ENCODE measurements around the gene NCKAP5.

The NCKAP5 gene

GRCh38 chr2:132941296-132942020 lies 626.8 kb downstream of the NCKAP5 start:
- DNase-seq (ENCODE audit: low spot score): no peak

DNA sequence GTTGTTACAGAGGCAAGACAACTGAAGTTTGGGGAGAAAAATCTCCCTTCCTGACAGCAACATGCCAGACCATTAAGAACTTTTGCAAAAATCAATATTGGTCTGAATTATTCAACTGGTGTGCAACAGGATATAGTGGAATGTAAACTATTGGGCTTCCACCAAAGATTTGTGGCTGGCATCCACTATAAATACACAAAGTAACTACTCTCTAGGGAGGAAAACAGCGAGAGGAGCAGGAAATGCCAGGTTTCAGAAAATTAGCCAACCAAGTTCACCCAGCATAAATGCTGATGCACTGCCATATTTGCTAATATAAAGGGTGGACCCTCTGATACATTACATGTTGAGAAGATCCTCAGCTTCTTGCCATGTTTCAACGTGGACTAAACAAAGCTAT lies 630.6 kb downstream of the NCKAP5 start:
- no peak for DNase-seq (ENCODE audit: low spot score)

DNA sequence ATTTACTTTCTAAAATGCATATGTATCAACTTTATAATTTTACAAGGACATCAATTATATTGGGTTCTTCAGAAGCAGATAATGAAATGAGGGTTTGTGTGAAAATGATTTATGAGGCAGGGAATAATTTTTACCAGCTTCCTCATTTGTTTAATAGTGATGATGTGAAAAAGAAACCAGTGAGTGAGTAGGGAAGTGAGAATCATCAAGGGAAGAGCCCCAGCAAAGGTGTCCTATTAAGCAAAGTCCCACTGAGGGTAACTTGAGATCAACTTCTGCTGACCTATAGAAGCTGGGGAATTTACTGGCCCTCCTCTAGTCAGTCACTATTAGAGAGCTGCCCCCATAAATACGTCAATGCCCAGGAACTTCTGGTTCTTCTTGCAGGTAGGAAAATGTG lies 631.5 kb downstream of the NCKAP5 start:
- DNase-seq (ENCODE audit: low spot score): no peak

- DNase-seq (ENCODE audit: low spot score): no peak
Measured at GRCh38 chr2:132936261-132936660, 632.0 kb downstream of the NCKAP5 start.

GRCh38 chr2:132929786-132930185 lies 638.5 kb downstream of the NCKAP5 start:
- no peak for DNase-seq (ENCODE audit: low spot score)

DNA sequence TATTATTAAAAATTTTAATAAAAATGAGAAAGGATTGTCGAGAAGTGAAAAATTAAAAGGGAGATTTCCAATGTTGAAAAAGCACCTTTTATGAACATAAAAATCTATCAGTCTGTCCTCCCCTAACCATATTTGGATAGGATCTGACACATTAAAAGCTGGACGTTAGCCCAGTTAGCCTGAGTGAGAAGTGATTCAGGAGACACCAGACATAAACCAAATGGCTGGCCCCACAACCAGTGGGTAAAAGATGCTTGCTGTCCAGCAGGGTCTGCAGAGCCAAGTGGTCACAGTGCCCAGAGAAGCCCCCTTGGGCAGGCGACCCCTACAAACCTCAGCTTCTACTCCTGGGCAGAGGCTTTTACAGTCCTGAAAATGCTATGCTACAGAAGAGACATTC lies 644.5 kb downstream of the NCKAP5 start:
- no peak for DNase-seq (ENCODE audit: low spot score)

- no peak for DNase-seq (ENCODE audit: low spot score)
Measured at GRCh38 chr2:132915812-132916549, 652.3 kb downstream of the NCKAP5 start.

GRCh38 chr2:132911726-132912724 lies 656.2 kb downstream of the NCKAP5 start:
- no peak for DNase-seq (ENCODE audit: low spot score)

- no peak for DNase-seq (ENCODE audit: low spot score)
Measured at GRCh38 chr2:132910432-132910831, 657.8 kb downstream of the NCKAP5 start.

- no peak for DNase-seq (ENCODE audit: low spot score)
Measured at GRCh38 chr2:132909427-132909826, 658.8 kb downstream of the NCKAP5 start.

GRCh38 chr2:132904142-132904842 lies 664.0 kb downstream of the NCKAP5 start:
- DNase-seq (ENCODE audit: low spot score): no peak

DNA sequence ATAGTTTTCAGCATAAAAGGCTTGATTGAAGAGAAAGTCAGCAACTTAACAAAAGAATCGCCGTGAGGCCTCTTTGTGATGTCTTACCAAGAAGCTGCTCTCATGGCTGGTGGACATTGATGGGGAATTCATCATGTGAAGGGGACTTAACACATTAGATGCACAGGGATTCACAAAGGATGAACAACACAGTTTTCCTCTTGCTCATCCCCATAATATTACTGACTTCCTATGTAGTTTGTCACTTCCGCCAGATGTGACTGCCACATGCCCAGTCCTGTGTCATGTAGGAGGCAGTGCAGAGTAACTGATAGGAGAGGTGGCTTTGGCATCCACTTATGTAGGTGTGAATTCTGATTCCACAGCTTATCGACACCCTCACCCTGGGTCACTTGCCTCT lies 665.6 kb downstream of the NCKAP5 start:
- no peak for DNase-seq (ENCODE audit: low spot score)

GRCh38 chr2:132901661-132902060 lies 666.6 kb downstream of the NCKAP5 start:
- no peak for DNase-seq (ENCODE audit: low spot score)

- DNase-seq (ENCODE audit: low spot score): no peak
Measured at GRCh38 chr2:132897111-132897510, 671.2 kb downstream of the NCKAP5 start.

DNA sequence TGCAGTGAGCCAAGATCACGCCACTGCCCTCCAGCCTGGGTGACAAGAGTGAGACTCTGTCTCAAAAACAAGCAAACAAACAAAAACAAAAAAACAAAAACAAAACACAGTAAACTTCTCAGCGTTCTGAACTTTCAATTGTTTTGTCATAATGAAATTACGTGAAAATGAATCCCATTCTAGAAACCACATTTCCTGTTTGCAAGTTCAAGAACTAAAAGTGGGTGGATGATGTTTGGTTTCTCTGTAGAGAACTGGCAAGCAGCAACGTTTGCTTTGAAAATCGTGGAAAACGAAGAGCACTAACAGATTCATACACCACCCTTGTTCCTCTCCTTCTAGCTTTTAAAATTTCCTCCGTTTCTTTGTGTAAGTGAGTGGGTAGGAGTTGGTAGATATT lies 672.2 kb downstream of the NCKAP5 start:
- DNase-seq (ENCODE audit: low spot score): no peak

DNA sequence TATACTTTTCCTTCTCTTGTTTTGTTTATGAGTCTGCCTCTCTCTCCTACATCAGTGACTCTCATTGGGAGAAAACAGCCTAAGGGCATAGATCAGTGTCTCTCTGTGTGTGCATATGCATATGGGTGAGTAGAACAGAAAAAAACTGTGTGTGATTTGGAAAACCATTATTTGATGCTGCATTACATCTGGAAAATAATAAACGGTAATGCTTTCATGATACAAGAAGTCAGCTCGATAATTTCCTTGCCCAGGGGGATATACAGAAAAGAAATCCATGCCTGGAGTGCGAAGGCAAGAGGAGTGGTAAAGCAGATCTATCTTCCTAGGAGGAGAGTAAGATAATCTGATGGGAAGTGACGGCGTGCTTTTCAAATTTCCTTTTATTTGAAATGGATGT lies 676.8 kb downstream of the NCKAP5 start:
- DNase-seq (ENCODE audit: low spot score): no peak

DNA sequence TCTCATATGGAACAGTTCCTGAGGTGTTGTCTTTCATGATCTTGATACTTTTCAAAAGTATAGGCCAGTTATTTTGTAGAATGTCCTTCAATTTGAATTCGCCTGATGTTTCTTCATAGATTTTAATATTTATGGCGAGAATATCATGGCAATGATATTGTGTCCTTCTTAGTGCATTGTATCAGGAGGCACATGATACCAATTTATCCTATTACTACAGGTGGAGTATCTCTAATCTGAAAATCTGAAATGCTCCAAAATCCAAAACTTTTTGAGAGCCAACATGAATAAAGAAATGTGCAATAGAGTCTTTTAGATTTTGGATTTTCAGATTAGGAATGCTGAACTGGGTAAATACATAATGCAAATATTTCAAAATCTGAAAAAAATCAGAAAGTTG lies 681.7 kb downstream of the NCKAP5 start:
- no peak for DNase-seq (ENCODE audit: low spot score)

GRCh38 chr2:132884705-132885104 lies 683.6 kb downstream of the NCKAP5 start:
- no peak for DNase-seq (ENCODE audit: low spot score)

DNA sequence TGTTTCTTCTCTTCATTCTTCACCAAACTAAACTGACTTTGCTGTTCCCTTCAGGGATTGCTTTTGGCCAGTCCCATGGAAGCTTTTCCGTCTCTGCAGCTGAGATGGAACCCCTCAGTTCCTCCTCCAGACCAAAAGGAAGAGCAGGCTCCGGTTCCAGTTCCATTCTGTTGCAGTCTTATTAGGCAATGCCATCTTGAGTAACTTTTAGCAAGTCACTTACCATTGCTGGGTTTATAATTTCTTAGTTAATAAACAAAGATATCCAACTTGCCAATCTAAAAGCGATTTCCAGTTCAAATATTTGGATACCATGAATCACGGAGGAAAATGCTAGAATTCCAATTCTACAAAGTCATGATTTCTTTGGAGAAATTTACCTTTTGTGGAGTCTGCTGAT lies 684.0 kb downstream of the NCKAP5 start:
- DNase-seq (ENCODE audit: low spot score): no peak

DNA sequence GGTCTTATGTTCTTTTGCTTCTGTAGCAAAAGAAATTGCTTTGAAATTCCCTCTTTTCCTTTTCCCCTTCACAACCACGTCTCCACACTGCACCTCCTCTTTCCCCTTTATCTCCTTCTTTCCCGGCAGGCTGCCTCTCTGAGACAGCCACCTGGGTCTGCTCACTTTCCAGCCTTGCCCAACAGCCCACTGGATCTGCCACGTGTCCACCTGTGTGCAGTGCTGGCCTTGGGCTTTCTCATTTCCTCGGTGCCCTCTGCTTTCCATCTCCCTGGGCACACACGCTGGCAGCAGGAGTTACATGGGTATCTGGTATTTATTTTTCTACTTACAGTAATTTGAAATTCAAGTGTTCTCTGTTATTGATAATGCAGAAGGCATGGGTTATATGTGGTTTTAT lies 684.8 kb downstream of the NCKAP5 start:
- no peak for DNase-seq (ENCODE audit: low spot score)

DNA sequence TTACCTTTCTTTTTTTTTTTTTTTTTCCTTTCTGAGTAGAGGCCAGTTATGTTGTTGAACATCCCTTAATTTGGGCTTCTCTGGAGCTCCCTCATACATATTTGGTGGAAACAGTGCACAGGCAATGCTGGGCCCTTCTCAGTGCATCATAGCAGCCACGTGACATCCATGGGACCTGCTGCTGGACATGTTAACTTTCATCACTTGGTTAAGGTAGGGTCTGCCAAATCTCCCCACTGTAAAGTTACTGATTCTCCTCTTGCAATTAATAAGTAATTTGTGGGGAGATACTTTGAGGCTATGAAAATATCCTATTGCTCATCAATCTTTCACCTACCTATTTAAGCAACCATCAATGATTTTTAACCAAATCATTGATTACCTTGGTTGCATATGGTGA lies 686.7 kb downstream of the NCKAP5 start:
- DNase-seq (ENCODE audit: low spot score): no peak

DNA sequence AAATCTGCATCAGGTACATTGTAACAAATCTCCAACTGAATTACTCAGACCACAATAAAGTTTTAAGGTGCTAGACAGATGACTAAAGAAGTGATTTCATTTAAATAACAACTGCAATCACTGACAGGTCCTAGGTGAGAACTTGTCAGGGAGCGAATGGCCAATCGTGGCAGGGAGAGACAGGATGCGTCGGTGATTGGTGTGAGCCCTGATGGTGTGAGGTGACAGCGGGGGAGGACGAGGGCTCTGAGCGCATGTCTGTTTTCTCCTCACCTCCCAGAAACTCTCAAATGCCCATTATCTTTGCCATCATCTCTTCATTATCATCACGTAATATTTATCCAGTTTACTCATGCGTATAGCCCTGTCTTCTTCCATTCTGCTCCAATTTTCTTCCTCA lies 690.3 kb downstream of the NCKAP5 start:
- DNase-seq (ENCODE audit: low spot score): no peak
